ENCODE measurements around the gene COL4A5.

The COL4A5 gene

DNA sequence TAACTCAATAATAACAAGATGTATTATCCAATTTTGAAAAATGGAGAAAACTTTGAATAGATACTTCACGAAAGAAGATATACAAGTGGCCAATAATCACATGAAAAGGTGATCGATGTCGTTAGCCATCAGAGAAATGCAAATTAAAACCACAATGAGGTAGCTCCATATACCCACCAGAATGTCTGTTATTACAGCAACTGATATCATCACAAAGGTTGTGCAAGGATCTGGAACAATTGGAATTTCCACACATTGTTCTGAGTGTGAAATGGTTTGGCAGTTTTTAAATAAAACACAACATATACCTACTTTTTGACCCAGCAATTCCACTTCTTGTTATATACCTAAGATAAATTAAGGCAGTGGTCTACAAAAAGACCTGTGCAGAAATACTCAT, 225.1 kb downstream of the COL4A5 start:
- no peak for DNase-seq

DNA sequence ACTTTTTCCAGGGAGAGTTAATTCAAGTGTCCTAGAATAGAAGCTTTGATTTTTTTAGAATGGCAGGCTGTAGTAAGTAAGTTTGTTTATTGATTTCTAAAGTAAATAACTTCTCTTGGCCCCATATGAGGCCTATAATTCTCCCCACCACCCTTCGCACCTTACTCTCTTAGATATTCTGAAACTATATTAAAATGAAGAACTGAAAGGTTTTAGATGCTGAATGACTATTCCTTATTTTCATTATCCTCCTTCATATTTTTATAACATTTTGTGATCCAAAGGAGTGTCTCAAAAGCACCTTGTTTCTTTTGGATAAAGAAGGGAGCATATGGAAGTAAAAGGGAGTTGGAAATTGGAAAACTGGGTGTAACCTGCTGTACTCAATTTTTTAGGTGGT, 226.5 kb downstream of the COL4A5 start:
- DNase-seq, result no peak

DNA sequence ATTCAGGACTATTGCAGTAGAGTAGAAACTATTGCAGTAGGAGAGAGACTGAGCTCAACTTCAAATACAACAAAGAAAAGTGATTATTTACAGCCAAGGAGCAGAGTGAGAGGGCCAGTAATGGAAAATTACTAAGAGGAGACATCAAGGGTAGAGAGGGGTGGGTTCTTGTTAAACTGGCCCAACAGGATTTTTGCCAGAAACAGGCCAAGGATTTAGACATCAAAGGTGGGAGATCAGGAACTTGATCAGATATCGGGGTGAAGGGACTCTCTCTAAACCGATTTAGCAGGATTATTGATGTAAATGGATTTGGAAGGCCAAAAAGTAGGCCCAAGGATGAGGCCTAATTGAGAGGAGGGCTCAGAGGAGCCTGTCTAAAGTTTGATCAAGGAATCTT, 231.9 kb downstream of the COL4A5 start:
- no peak for DNase-seq

DNA sequence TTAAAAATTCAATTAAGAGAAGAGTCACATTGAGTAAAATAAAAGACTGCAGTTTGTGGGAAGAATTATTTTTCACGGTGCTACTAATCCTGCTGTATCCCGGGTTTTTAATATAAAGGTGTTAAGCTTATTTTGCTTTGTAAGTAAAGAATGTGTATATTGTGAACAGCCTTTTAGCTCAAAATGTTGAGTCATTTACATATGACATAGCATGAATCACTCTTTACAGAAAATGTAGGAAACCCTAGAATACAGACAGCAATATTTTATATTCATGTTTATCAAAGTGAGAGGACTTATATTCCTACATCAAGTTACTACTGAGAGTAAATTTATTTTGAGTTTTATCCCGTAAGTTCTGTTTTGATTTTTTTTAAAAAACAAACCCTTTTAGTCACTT, 257.1 kb downstream of the COL4A5 start:
- no peak for DNase-seq

DNA sequence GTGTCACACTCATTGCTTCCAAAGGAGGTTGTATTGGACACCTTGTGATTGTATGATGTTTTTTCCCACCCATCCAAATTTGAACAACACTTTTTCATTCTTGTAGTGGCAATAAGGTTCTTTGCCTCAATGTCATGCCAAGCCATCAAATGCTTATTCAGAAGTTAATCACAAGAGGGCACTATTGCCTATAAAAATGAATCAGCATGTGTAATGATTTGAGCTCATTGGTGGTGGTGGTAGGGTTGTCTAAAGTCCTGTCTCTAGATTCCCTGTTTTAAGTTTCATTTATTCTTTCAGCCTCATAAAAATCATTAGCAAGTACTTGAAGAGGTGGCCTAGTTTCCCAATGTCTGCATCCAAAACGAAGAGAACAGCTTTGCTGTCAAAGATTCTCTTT, 259.7 kb downstream of the COL4A5 start:
- DNase-seq, result peak; percentile 1

DNA sequence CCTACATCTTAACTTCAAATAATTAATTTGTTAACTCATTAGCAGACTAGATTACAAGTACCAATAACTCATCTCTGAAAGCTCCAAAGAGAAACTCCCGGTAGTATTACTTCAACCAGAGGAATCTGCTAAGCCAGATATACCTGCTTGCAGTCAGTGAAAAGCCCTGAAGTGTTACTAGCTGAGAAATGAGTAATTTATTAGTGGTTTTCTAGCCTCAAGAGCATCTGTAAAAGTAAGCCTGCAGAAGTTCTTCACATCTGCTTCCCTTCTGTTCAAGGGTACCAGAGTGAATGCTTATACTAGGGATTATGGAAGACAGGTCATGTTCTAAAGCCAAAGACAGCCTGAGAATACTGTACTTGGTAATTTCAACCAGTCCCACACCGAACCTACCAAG, 262.0 kb downstream of the COL4A5 start:
- no peak for DNase-seq

DNA sequence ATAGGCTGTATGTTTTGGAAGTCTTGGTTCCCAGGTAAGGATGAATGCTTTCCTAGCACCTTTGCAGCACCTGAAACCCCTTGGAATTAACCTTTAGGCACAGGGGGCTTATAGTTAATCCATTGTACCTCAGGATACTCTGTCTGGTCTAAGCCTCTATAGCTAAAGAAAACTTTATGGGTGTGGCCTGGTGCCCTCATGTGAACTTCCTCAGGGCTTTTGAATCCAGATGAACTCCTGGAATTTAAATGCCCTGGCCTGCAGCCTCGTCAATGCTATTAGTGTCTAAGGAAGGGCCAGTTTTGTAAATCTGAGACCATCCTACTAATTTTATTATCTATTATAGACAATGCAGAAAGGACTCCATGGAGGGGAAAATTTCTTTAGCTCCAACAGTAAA, 262.9 kb downstream of the COL4A5 start:
- DNase-seq, result no peak

GRCh38 chrX:108704839-108705238, 265.2 kb downstream of the COL4A5 start:
- DNase-seq, result no peak

- DNase-seq, result no peak
Observed at GRCh38 chrX:108712886-108713285, 273.2 kb downstream of the COL4A5 start.

- no peak for DNase-seq
Observed at GRCh38 chrX:108722561-108722960, 282.9 kb downstream of the COL4A5 start.

GRCh38 chrX:108726748-108727147, 287.1 kb downstream of the COL4A5 start:
- no peak for DNase-seq

GRCh38 chrX:108731153-108731552, 291.5 kb downstream of the COL4A5 start:
- DNase-seq, result no peak

DNA sequence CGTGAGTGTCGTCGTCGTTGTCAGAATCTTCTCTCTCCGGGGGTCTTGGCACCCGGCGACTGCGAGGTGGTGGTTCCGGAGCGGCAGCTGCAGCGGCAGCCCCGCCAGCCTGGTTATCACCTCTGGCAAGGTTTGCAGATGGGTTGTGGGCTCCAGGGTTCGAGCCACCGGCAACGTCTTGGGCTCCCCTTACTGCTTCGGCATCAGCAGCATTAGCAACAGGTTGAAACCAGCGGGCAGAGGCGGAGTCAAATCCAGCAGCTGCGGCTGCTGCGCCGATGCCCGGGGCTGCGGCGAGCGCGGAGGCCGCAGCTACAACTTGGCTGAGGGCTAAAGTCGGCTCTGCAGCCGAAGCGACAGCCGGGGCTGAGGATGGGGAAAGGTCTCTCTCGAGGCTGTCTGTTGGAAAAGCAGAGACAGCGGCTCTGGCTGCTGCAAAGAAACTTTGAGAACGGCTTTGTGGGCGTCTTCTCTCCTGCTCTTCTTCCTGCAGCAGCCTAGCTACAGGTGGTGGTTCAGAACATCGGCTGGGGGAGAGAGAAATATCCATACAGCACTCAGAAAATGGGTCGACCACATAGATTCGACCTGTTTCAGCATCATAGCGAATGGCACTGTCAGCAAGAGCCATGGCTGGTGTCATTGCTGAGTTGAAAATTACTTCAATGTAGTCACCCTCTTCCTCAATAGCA, 293.1 kb downstream of the COL4A5 start:
- no peak for DNase-seq

DNA sequence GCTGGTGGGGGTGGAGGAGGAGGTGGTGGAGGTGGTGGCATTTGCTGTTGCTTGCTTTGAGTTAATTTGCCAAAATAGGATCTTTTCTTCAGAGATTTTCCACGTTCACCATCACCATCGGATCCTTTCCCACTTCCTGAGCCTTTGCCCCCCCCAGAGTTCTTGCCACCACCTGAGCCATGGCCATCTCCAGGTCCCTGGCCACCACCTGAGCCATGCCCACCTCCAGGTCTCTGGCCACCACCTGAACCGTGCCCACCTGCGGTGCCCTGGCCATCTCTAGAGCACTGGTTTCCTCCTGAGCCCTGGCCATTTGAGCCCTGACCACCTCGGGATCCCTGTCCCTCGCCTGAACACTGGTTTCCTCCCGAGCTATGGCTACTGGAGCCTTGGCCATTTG, 294.8 kb downstream of the COL4A5 start:
- no peak for DNase-seq

DNA sequence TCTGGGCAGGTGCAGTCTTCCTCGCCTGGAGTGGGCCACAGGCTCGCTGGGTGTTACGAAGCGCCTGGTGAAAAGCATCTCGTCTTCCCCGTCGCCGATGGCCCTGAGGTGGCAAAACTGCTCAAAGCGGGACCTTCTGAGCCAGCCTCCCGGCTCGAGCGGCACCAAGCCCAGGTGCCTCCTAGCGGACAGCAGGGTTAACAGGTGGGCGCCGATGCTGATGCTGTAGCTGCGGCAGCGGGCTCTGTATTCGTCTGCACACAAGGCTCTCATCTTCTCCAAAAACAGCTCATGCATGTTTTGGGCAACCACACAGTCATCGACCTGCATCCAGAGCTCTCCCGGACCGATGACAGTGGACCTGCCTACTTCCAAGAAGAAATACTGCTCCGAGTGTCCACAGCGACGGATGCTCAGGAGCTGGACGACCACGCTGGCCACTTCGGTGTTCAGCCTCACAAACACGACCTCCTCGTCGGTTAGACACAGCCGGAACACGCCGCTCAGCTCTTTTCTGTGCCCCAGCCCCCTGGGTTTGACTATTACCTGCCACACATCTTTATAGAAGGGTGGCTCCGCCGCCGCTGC, 295.5 kb downstream of the COL4A5 start:
- no peak for DNase-seq

- no peak for DNase-seq
Observed at GRCh38 chrX:108735679-108736508, 296.3 kb downstream of the COL4A5 start.

DNA sequence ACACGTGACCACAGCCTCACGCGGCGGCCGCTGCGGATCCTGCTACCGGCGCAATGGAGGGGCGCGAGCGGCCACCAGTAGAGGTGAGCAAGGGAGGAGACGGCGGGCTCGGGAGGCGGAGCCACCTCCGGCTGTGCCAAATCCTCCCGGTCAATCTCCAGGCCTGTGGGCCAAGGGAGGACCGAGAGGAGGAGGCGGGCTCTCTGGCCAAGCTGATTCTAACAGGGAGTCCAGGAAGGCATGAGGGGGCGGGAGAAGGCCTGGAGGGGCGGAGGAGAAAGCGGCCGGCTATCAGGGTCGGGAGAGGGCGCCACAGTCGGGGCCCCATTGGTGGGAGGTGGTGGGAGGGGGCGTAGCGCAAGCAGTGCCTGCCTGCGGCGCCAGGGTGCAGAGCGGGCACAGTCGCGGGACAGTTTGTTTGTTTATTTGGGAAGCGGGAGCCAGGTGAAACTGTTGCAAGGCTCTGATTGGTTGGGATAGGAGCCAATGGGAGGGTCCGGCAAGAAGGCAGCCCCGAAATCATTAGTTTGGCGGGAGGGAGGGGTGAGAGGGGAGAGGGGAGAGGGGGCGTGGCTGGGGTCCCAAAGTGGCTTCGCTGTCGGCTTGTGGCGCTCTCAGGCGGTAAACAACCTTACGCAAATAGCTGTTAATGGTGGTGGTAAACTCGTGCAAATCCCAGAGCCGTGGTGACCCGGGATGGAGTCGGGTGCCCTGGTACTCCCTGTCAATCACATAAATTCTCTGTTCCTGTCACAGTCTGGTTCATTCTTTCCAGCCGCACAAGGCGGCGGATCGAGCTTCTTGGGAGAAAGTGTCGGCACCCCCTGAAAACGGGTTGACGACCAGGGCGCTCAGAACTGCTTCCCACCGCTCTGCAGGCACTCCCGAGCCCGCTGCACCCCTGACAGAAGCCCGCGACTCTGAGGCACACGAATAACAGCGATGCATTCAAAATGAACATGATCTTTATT, 297.2 kb downstream of the COL4A5 start, which contains the start of gene IRS4:
IRS4 (minus strand) TSS at position 55 of the 971 bp plus-strand sequence.
- DNase-seq, result no peak

DNA sequence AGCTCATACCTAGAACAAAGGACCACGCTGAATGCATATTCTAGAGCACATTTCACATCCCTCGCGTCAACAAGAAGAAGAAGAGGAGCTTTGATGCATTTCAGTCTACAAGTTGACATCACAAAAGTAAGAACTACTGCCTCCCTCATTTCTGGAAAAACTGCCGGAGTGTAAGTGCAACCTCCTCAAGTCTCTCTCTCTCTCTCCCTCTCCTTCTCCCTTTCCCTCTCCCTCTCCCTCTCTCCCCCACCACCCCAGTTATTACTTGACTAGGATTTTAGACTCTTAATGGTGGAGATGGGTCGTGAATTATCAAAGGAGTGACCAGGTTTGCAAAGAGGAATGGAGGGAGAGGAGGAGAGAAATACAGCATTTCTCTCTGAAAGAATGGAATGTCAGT, 298.1 kb downstream of the COL4A5 start:
- no peak for DNase-seq

GRCh38 chrX:108740299-108740774, 300.7 kb downstream of the COL4A5 start:
- DNase-seq, result no peak

Measured in NCI-H2029 (cell line).